Breast epithelium (tissue), 4 donors: ENCODE measurements around the gene UQCRH. TPM values are rescaled to one million over a fixed set of nuclear protein-coding genes. Genes with fewer than 3 reads are reported as not detected.
"Not testable (repeated sequence)": the region's sequence is repeated elsewhere in the genome, so short reads cannot be mapped to it uniquely, and the experiment has no call there.

Experiments used
- DNase-seq, 2 donors: peaks; one replicate each; pipeline ENCODE4 v3.0.0-alpha.2; 2019; ENCODE audit warnings: low spot score in 2 of 2
- H3K27ac ChIP-seq, 2 donors: fragments of 200-600 bp; sonication (generic) in 1 of 2; one replicate each; pipeline ENCODE4 v1.5.1; 2016 to 2019; ENCODE audit warnings: mild to moderate bottlenecking in 1 of 2
- H3K27me3 ChIP-seq, 2 donors: fragments of 200-600 bp; sonication (generic) in 1 of 2; one replicate each; pipeline versions ENCODE4 v1.5.1 to v1.6.0; 2017 to 2019; ENCODE audit warnings: control low read depth in 1 of 2, mild to moderate bottlenecking in 1 of 2
- H3K36me3 ChIP-seq: fragments of 200-600 bp; one replicate; pipeline ENCODE4 v1.5.1; 2019
- H3K4me1 ChIP-seq, 2 donors: fragments of 200-600 bp; sonication (generic); one replicate each; pipeline ENCODE4 v1.5.1; 2016 to 2019; ENCODE audit warnings: control low read depth in 1 of 2
- H3K4me3 ChIP-seq, 3 donors: fragments of 200-600 bp; sonication (generic); 1 replicate in 2 of 3; 2 replicates in 1 of 3; pipeline ENCODE4 v1.5.1; 2016 to 2019; ENCODE audit warnings: mild to moderate bottlenecking in 3 of 3, moderate library complexity in 2 of 3
- H3K9me3 ChIP-seq, 2 donors: fragments of 200-600 bp; sonication (generic) in 1 of 2; one replicate each; pipeline ENCODE4 v1.5.1; 2016 to 2019; ENCODE audit warnings: control low read depth in 1 of 2
- POLR2A ChIP-seq: fragments of 450-650 bp; IDR thresholded peaks from one replicate; pipeline ENCODE4 v1.6.1; 2016; ENCODE audit warnings: antibody characterized with exemption, mild to moderate bottlenecking, moderate library complexity
- POLR2AphosphoS5 ChIP-seq, 3 donors: sonication (generic); formaldehyde crosslinking; IDR thresholded peaks; one replicate each; pipeline ENCODE4 v1.6.1; 2017; ENCODE audit warnings: antibody characterized with exemption in 3 of 3
- intact Hi-C: fragments of 100-400 bp; cut with DNase I; formaldehyde crosslinking; loops from one replicate; pipeline ENCODE4 v1.15.1; 2023; ENCODE audit warnings: low total_unique reads
- total RNA-seq, 3 donors: library from RNA; depleted of rRNA; stranded (reverse); fragments of >200 nt; gene quantifications; one replicate each; pipeline ENCODE4 v1.1.0, GENCODE V29; 2016
- TF ChIP-seq, protein P1 (sequence below), 3 donors: fragments of 450-650 bp; IDR thresholded peaks; one replicate each; pipeline ENCODE4 v1.5.1; 2016 to 2017; ENCODE audit warnings: antibody characterized with exemption in 3 of 3, mild to moderate bottlenecking in 3 of 3, moderate library complexity in 3 of 3

UQCRH gene
- total RNA-seq, 3 donors from 2014 or later = 300 to 334 (median 301) TPM

DNA sequence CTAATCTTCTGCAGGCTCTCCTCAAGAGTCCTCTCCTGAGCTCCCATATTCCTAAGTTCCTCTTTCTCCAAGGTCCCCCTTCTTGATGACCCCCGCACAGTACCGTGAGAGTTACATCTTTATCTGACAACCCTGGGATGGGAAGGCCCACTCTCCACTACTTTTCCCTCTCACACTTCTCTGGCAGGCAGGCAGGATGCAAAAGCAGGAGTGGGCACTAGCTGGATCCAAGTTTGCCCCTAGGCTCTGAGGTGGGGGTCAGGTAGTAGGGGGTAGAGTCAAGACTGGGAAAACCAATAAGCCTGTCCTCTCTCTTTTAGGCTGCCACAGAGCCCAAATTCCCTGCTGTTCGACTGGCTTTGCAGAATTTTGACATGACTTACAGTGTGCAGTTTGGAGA lies 41.0 kb downstream of the UQCRH start:
- H3K36me3 ChIP-seq = peaks cover 3% of the 10 kb centered on the region
- no peak overlapping the region for H3K4me3 ChIP-seq
- H3K4me1 ChIP-seq = peaks cover 5 to 6% of the 10 kb centered on the region in 2 donors
- intact Hi-C loops = no loop called here
- H3K27me3 ChIP-seq = no peaks in the 10 kb centered on the region
- no peaks in the 10 kb centered on the region for H3K9me3 ChIP-seq
- H3K27ac ChIP-seq = no peak overlapping the region
- no peak for DNase-seq
- no peak for TF ChIP-seq POLR2AphosphoS5 (IDR thresholded peaks at IDR 0.05)
- TF ChIP-seq POLR2A = no peak
- TF ChIP-seq, protein P1, sequence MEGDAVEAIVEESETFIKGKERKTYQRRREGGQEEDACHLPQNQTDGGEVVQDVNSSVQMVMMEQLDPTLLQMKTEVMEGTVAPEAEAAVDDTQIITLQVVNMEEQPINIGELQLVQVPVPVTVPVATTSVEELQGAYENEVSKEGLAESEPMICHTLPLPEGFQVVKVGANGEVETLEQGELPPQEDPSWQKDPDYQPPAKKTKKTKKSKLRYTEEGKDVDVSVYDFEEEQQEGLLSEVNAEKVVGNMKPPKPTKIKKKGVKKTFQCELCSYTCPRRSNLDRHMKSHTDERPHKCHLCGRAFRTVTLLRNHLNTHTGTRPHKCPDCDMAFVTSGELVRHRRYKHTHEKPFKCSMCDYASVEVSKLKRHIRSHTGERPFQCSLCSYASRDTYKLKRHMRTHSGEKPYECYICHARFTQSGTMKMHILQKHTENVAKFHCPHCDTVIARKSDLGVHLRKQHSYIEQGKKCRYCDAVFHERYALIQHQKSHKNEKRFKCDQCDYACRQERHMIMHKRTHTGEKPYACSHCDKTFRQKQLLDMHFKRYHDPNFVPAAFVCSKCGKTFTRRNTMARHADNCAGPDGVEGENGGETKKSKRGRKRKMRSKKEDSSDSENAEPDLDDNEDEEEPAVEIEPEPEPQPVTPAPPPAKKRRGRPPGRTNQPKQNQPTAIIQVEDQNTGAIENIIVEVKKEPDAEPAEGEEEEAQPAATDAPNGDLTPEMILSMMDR (IDR thresholded peaks at IDR 0.05) = no peak

DNA sequence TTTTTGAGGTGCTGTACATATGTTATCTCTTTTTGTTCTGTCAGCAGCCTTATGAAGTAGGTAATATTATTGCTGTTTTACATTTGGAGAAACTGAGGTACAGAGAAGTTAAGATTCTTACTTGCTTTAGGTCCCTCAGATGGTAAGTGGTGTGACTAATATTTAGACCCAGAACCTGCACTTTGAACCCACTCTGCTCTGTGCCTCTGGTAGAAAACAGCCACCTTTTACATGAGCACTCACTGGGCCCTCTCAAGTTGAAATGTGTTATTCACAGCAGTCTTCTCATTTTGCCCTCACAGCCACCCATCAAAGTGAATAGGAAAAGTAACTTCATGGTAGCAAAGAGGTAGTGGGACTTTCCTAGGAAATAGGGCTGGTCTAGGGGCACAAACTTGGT lies 41.8 kb downstream of the UQCRH start:
- H3K4me1 ChIP-seq = peaks cover 5 to 6% of the 10 kb centered on the region in 2 donors
- no peak overlapping the region for H3K4me3 ChIP-seq
- intact Hi-C loops = no loop called here
- H3K27ac ChIP-seq = no peak overlapping the region
- no peak for DNase-seq
- no peaks in the 10 kb centered on the region for H3K27me3 ChIP-seq
- TF ChIP-seq POLR2AphosphoS5 (IDR thresholded peaks at IDR 0.05) (no peak), POLR2A (no peak)
- TF ChIP-seq, protein P1 (IDR thresholded peaks at IDR 0.05) = no peak
- H3K9me3 ChIP-seq = no peaks in the 10 kb centered on the region
- H3K36me3 ChIP-seq = peaks cover 3% of the 10 kb centered on the region

DNA sequence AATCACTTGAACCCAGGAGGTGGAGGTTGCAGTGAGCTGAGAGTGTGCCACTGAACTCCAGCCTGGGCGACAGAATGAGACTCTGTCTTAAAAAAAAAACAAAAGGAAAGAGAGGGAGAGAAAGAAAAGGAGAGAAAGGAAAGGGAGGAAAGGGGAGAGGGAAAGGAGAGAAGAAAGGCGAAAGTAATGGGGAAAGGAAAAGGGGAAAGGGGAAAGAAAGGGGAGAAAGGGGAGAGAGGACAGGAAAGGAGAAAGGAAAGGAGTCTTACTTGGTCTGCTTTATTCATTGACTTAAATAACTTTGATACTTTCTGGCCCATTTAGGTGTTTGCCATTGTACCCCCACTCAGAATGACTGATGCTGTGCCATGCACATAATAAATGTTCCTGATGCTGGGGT lies 48.9 kb downstream of the UQCRH start:
- H3K36me3 ChIP-seq = peaks cover 5% of the 10 kb centered on the region
- H3K4me3 ChIP-seq = no peak overlapping the region
- no peak for DNase-seq
- H3K9me3 ChIP-seq = no peaks in the 10 kb centered on the region
- no peak for TF ChIP-seq POLR2AphosphoS5 (IDR thresholded peaks at IDR 0.05)
- TF ChIP-seq, protein P1 (IDR thresholded peaks at IDR 0.05) = no peak
- TF ChIP-seq POLR2A = no peak
- H3K27me3 ChIP-seq = no peaks in the 10 kb centered on the region
- intact Hi-C loops = no loop called here
- H3K27ac ChIP-seq = no peak overlapping the region
- no peaks in the 10 kb centered on the region for H3K4me1 ChIP-seq

- DNase-seq, H3K9me3 ChIP-seq, H3K36me3 ChIP-seq, intact Hi-C loops, H3K27me3 ChIP-seq, H3K4me1 ChIP-seq, H3K4me3 ChIP-seq, H3K27ac ChIP-seq: not testable (repeated sequence)
Measured at GRCh38 chr1:46355920-46356319, 52.4 kb downstream of the UQCRH start.

DNA sequence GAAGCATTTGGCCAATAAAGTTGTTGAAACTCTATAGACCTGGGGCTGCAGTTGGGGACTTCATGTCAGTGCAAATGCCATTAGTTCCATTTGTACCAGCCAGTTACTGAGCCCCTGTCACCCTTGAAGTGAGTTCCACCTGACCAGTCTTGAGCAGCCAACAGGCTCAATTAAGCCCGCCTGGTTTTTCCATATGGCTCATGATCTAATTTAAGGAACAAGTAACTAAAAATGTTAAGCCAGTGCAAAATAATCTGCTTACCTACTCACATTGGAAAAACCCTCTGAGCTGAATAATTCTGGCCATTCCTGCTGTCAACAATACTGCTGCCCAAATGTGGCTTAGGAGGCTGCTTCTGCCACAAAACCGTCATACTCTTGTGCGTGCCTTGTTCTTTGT lies 58.7 kb downstream of the UQCRH start:
- no peak for TF ChIP-seq POLR2A
- no peak for TF ChIP-seq POLR2AphosphoS5 (IDR thresholded peaks at IDR 0.05)
- TF ChIP-seq, protein P1 (IDR thresholded peaks at IDR 0.05) = no peak
- no peak for DNase-seq
- Histone ChIP-seq H3K9me3 (no peaks in the 10 kb centered on the region), H3K27ac (no peak overlapping the region), H3K27me3 (no peaks in the 10 kb centered on the region), H3K4me1 (no peaks in the 10 kb centered on the region), H3K4me3 (no peak overlapping the region), H3K36me3 (peaks cover 4% of the 10 kb centered on the region)
- intact Hi-C loops = no loop called here

DNA sequence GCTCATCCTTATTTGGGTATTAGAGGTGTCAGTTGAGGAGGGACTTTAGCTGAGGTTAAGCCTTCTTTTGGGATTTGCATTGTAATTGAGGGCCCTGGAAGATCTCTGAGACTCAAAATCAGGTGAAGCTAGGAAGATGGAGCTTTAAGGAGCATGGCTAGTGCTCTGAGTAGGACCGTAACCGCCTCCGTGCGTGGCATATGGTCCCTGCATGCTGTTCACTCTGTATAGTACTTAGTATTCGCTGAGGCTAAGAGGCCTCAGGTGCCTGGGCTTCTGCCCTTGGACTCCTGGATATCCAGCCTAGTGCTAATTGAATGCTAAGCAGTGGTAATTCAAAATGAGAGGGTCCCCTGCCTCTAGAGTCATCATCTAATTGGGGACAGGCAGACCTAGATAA lies 59.6 kb downstream of the UQCRH start:
- no peaks in the 10 kb centered on the region for H3K9me3 ChIP-seq
- intact Hi-C loops = no loop called here
- no peak overlapping the region for H3K27ac ChIP-seq
- no peaks in the 10 kb centered on the region for H3K4me1 ChIP-seq
- H3K4me3 ChIP-seq = no peak overlapping the region
- no peak for TF ChIP-seq POLR2AphosphoS5 (IDR thresholded peaks at IDR 0.05)
- H3K27me3 ChIP-seq = no peaks in the 10 kb centered on the region
- DNase-seq = no peak
- H3K36me3 ChIP-seq = peaks cover 4% of the 10 kb centered on the region
